Neural progenitor cell (in vitro differentiated cells): ENCODE measurements around the gene ZNF79. TPM values are rescaled to one million over a fixed set of nuclear protein-coding genes. Genes with fewer than 3 reads are reported as not detected.

Experiments used
- DNase-seq: peaks from one replicate; pipeline ENCODE4 v3.0.0-alpha.2; 2016; ENCODE audit warnings: low spot score
- H2AFZ ChIP-seq: fragments of 200-600 bp; sonication (generic); replicated peaks from 2 replicates; pipeline ENCODE4 v1.6.1; 2016; ENCODE audit warnings: antibody characterized with exemption
- H3F3A ChIP-seq: fragments of 200-600 bp; sonication (generic); 2 replicates; pipeline ENCODE4 v1.6.1; 2016; ENCODE audit warnings: antibody characterized with exemption, low read depth
- H3K27ac ChIP-seq: fragments of 200-600 bp; sonication (generic); 2 replicates; pipeline ENCODE4 v1.5.1; 2016; ENCODE audit warnings: mild to moderate bottlenecking
- H3K27me3 ChIP-seq: fragments of 200-600 bp; sonication (generic); 2 replicates; pipeline ENCODE4 v1.6.1; 2016; ENCODE audit warnings: mild to moderate bottlenecking, moderate library complexity
- H3K36me3 ChIP-seq: fragments of 200-600 bp; sonication (generic); 2 replicates; pipeline ENCODE4 v1.5.1; 2016
- H3K4me1 ChIP-seq: fragments of 200-600 bp; sonication (generic); 2 replicates; pipeline ENCODE4 v1.6.1; 2016; ENCODE audit warnings: mixed run types
- H3K4me2 ChIP-seq: fragments of 200-600 bp; sonication (generic); 2 replicates; pipeline ENCODE4 v1.6.1; 2016
- H3K4me3 ChIP-seq: fragments of 200-600 bp; sonication (generic); 2 replicates; pipeline ENCODE4 v1.5.1; 2016
- H3K79me2 ChIP-seq: fragments of 200-600 bp; sonication (generic); 2 replicates; pipeline ENCODE4 v1.6.1; 2016; ENCODE audit warnings: low read depth
- H3K9ac ChIP-seq: fragments of 200-600 bp; sonication (generic); 2 replicates; pipeline ENCODE4 v1.6.1; 2016
- H3K9me3 ChIP-seq: fragments of 200-600 bp; sonication (generic); 2 replicates; pipeline ENCODE4 v1.5.1; 2016; ENCODE audit warnings: low read depth
- H4K20me1 ChIP-seq: fragments of 200-600 bp; sonication (generic); 2 replicates; pipeline ENCODE4 v1.6.1; 2016; ENCODE audit warnings: low read depth
- H3K27ac Mint-ChIP-seq: 3 replicates; pipeline ENCODE4 v1.8.0; 2021; ENCODE audit warnings: mixed read lengths
- H3K27me3 Mint-ChIP-seq: 2 replicates; pipeline ENCODE4 v1.8.0; 2022; ENCODE audit warnings: low read depth, mild to moderate bottlenecking, inconsistent platforms, moderate library complexity, mixed read lengths; ENCODE audit not compliant: insufficient read depth
- H3K36me3 Mint-ChIP-seq: 3 replicates; pipeline ENCODE4 v1.8.0; 2021; ENCODE audit warnings: mixed read lengths
- H3K4me1 Mint-ChIP-seq: 3 replicates; pipeline ENCODE4 v1.8.0; 2021; ENCODE audit warnings: mixed read lengths
- H3K4me3 Mint-ChIP-seq: 3 replicates; pipeline ENCODE4 v1.8.0; 2021; ENCODE audit warnings: mild to moderate bottlenecking, moderate library complexity, mixed read lengths
- H3K9me3 Mint-ChIP-seq: 3 replicates; pipeline ENCODE4 v1.8.0; 2020; ENCODE audit warnings: mixed read lengths
- EZH2 ChIP-seq: fragments of 200-600 bp; sonication (generic); IDR thresholded peaks from 2 replicates; pipeline ENCODE4 v1.6.1; 2017; ENCODE audit warnings: antibody characterized with exemption, mild to moderate bottlenecking, moderate library complexity
- EZH2phosphoT487 ChIP-seq: fragments of 200-600 bp; sonication (generic); IDR thresholded peaks from 2 replicates; pipeline ENCODE4 v1.6.1; 2017; ENCODE audit warnings: antibody characterized with exemption
- total RNA-seq: library from RNA; depleted of rRNA; stranded (reverse); fragments of >200 nt; gene quantifications from 2 replicates; pipeline ENCODE4 v1.2.3, GENCODE V29; 2015; ENCODE audit warnings: low replicate concordance
- TF ChIP-seq, protein P1 (sequence below): fragments of 200-600 bp; sonication (generic); IDR thresholded peaks from 2 replicates; pipeline ENCODE4 v1.5.1; 2017; ENCODE audit warnings: antibody characterized with exemption, mild to moderate bottlenecking

The ZNF79 gene
- total RNA-seq, 1 donor from 2014 or later = 6.7 TPM

DNA sequence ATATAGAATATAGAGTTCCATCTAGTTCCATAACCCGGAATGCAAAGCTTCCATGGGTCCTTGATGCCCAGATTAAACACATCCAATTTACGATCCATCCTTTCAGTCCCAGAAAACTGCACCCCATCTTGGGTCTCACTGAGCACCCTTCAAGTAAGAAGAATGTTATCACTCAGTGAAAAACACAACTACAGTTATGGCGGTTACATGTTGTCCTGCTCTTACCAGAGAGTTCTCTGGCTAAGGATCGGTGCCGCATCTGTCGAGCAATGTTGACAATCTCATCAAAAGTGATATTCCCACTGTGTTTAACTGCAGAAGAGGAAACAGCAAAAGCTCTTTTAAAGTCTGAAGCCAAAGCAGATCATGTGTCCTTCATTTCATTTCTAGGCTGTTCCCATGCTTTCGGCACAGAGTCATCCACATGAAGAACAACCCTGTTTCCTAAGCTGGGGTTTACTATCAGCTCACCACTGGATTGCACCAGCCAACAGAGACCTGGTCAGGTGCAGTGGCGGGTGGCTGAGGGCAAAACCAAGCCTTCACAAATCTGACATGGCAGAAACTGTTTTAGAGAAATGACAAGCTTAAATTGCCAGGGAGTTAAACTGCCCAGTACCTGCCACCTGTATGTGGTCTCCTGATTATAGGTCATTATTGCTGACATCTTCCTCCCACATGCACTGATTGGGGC is 24.1 kb downstream of the ZNF79 start:
- H3K27me3 Mint-ChIP-seq = peaks cover 4% of the 10 kb centered on the region

DNA sequence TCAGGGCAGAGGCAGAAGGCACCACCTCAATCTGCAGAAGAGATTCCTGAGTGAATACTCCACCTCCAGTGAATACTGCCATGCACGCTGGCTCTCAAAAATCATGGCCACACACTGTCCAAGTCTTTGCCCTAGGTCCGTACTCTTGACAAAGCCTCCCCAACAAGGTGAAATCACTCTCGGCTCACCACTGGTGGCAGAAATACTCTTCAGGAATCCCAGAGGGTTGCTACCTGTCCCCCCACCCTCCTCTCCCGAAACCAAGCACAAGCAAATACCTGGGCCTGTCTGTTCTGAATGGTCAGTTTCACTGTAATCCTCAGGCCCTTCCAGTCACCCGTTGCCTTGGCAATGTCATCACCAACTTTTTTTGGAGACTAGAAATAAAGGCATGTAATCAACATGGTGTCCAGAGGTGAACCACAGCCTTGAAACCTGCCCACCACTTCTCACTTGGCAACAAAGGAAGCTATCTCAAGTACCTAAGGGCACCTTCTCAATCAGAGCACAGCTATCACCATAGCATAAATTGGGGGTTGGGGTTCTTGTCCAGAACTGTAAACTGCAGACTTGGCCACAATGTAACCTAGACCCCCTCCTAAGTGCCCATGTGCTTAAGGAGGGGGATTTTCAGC is 25.3 kb downstream of the ZNF79 start:
- DNase-seq = no peak
- peaks cover 41% of the 10 kb centered on the region for H4K20me1 ChIP-seq
- no peaks in the 10 kb centered on the region for H3K9me3 ChIP-seq
- peak overlapping the region; percentile 79 for H3K4me3 ChIP-seq
- TF ChIP-seq, protein P1, sequence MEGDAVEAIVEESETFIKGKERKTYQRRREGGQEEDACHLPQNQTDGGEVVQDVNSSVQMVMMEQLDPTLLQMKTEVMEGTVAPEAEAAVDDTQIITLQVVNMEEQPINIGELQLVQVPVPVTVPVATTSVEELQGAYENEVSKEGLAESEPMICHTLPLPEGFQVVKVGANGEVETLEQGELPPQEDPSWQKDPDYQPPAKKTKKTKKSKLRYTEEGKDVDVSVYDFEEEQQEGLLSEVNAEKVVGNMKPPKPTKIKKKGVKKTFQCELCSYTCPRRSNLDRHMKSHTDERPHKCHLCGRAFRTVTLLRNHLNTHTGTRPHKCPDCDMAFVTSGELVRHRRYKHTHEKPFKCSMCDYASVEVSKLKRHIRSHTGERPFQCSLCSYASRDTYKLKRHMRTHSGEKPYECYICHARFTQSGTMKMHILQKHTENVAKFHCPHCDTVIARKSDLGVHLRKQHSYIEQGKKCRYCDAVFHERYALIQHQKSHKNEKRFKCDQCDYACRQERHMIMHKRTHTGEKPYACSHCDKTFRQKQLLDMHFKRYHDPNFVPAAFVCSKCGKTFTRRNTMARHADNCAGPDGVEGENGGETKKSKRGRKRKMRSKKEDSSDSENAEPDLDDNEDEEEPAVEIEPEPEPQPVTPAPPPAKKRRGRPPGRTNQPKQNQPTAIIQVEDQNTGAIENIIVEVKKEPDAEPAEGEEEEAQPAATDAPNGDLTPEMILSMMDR = no peak
- TF ChIP-seq EZH2 = no peak
- TF ChIP-seq EZH2phosphoT487 = no peak
- peaks cover 17% of the 10 kb centered on the region for H3K36me3 ChIP-seq
- H3K4me1 Mint-ChIP-seq = peaks cover 23% of the 10 kb centered on the region
- peaks cover under 1% of the 10 kb centered on the region for H3K9me3 Mint-ChIP-seq
- peak overlapping the region; percentile 97 for H3K4me3 Mint-ChIP-seq
- peak overlapping the region; percentile 85 for H3K4me2 ChIP-seq
- peaks cover 22% of the 10 kb centered on the region for H3K4me1 ChIP-seq
- peak overlapping the region; percentile 44 for H3K27ac ChIP-seq
- no peaks in the 10 kb centered on the region for H3K27me3 ChIP-seq
- H3K27ac Mint-ChIP-seq = no peak overlapping the region
- H3K27me3 Mint-ChIP-seq = peaks cover 4% of the 10 kb centered on the region
- peak overlapping the region; percentile 97 for H3K9ac ChIP-seq
- H3K36me3 Mint-ChIP-seq = peaks cover 51% of the 10 kb centered on the region
- peaks cover 66% of the 10 kb centered on the region for H3F3A ChIP-seq
- no peak overlapping the region for H2AFZ ChIP-seq
- H3K79me2 ChIP-seq = peaks cover 43% of the 10 kb centered on the region

More for the DNA sequence above, 24.1 kb downstream of the ZNF79 start:
- no peaks in the 10 kb centered on the region for H3K9me3 ChIP-seq
- peaks cover 6% of the 10 kb centered on the region for H3K9me3 Mint-ChIP-seq
- H3K4me3 Mint-ChIP-seq = peak overlapping the region; percentile 66
- peaks cover 23% of the 10 kb centered on the region for H3K4me1 Mint-ChIP-seq
- H3F3A ChIP-seq = peaks cover 72% of the 10 kb centered on the region
- H3K36me3 ChIP-seq = peaks cover 17% of the 10 kb centered on the region
- no peak overlapping the region for H3K9ac ChIP-seq
- H3K27ac Mint-ChIP-seq = no peak overlapping the region
- TF ChIP-seq EZH2 (no peak), EZH2phosphoT487 (no peak)
- TF ChIP-seq, protein P1 = no peak
- peak overlapping the region; percentile 79 for H3K4me3 ChIP-seq
- H3K4me1 ChIP-seq = peaks cover 22% of the 10 kb centered on the region
- H3K4me2 ChIP-seq = peak overlapping the region; percentile 85
- H4K20me1 ChIP-seq = peaks cover 41% of the 10 kb centered on the region
- no peak overlapping the region for H2AFZ ChIP-seq
- H3K36me3 Mint-ChIP-seq = peaks cover 58% of the 10 kb centered on the region
- peak overlapping the region; percentile 41 for H3K27ac ChIP-seq
- no peak for DNase-seq
- peaks cover 43% of the 10 kb centered on the region for H3K79me2 ChIP-seq
- no peaks in the 10 kb centered on the region for H3K27me3 ChIP-seq

DNA sequence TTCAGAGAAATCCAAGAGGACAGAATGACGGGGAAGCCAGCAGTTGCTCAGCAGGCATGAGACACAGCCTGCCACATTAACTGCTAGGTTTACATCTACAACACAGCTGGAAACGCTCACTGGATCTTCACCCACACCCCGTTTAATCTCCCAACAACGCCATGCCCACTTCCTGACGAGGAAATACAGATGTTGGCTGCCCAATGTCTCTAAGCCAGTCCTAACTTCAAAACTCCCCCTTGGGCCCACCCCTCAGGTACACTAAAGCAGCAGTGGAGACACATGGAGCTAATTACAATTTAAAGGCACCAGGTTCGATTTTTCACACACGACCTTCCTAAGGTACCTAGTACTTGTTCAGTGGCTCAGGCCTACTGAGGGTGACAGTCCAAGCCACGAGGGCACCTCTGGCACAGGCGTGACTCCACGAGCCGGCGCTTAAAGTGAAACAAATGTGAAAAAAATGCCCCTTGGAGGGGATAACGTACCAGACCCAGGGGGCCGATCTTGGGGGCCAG is 26.1 kb downstream of the ZNF79 start:
- no peak for TF ChIP-seq EZH2phosphoT487
- TF ChIP-seq, protein P1 = no peak
- no peak for TF ChIP-seq EZH2
- H3K27me3 ChIP-seq = no peaks in the 10 kb centered on the region
- peaks cover 22% of the 10 kb centered on the region for H3K4me1 ChIP-seq
- peak overlapping the region; percentile 85 for H3K4me2 ChIP-seq
- peaks cover 43% of the 10 kb centered on the region for H3K36me3 Mint-ChIP-seq
- peak overlapping the region; percentile 93 for H3K27ac ChIP-seq
- H3K4me1 Mint-ChIP-seq = peaks cover 23% of the 10 kb centered on the region
- peak overlapping the region; percentile 26 for H3K27ac Mint-ChIP-seq
- H3K79me2 ChIP-seq = peaks cover 43% of the 10 kb centered on the region
- H3K9me3 ChIP-seq = no peaks in the 10 kb centered on the region
- H4K20me1 ChIP-seq = peaks cover 41% of the 10 kb centered on the region
- no peak overlapping the region for H2AFZ ChIP-seq
- H3K36me3 ChIP-seq = peaks cover 17% of the 10 kb centered on the region
- peak; percentile 27 for DNase-seq
- peaks cover 4% of the 10 kb centered on the region for H3K27me3 Mint-ChIP-seq
- H3K9ac ChIP-seq = peak overlapping the region; percentile 97
- H3F3A ChIP-seq = peaks cover 58% of the 10 kb centered on the region
- H3K4me3 Mint-ChIP-seq = peak overlapping the region; percentile 97
- peak overlapping the region; percentile 79 for H3K4me3 ChIP-seq
- H3K9me3 Mint-ChIP-seq = no peaks in the 10 kb centered on the region
